ENCODE measurements around the gene C14orf180. TPM values are rescaled to one million over a fixed set of nuclear protein-coding genes. Genes with fewer than 3 reads are reported as not detected.

Gene C14orf180
- total and polyA plus RNA-seq, 2 of the 8 experiments (the other 6 are each of a cell fraction or from before 2014, with no cell fraction given), result not detected

DNA sequence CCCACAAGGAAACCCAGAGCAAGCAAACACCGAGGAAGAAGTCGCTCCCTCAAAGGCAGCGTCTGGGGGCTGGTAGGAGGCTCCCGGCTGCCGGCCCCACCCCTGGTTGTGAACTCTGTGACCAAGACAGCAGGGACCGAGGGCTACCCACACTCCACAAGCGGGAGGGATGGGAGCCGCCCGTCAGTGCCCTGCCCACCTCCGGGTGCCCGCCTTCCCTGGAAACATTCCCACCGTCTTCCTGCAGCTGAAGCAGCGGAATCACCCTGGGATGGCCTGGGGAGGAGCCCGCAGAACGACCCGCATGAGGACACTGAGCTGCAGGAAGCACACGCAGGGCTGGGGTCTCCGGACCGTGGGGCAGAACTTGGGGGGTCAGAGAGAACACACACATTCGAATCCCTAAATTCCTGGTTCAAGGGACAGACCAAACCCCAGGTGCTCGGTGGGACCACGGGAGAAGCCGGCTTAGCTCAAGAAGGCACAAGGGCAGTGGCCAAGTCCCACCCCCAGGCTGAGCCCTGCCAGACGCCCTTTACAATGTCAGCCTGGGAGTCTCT lies 33.5 kb upstream of the C14orf180 start:
- Histone ChIP-seq H3K18ac (ENCODE audit: extremely low read depth, low read length) (no peak overlapping the region), H2AFZ (ENCODE audit: low read length) (no peak overlapping the region), H3K4me3 (ENCODE audit: extremely low read depth in 1 of 4, insufficient read depth in 2 of 4, low read depth in 3 of 4, low read length in 4 of 4) (no peak overlapping the region), H3K79me1 (ENCODE audit: low read depth, low read length) (no peaks in the 10 kb centered on the region), H2BK5ac (ENCODE audit: low read depth, low read length) (no peak overlapping the region), H2BK20ac (ENCODE audit: low read length) (no peak overlapping the region), H4K91ac (replicated peaks; ENCODE audit: insufficient read length, low read length) (no peak overlapping the region), H2BK15ac (ENCODE audit: low read length) (no peak overlapping the region), H3K27me3 (replicated peaks in 1 of 4; ENCODE audit: control insufficient read depth in 3 of 4, extremely low read depth in 1 of 4, insufficient read depth in 3 of 4, low read length in 3 of 4) (no peaks in the 10 kb centered on the region; a peak in 1 of 7 replicates), H3K14ac (ENCODE audit: insufficient read length) (no peak overlapping the region), H4K8ac (ENCODE audit: extremely low read depth, insufficient read depth, low read length) (no peak overlapping the region), H3K9ac (replicated peaks in 1 of 4; ENCODE audit: extremely low read depth in 1 of 4, low read depth in 3 of 4, low read length in 3 of 4) (no peak overlapping the region), H3K23me2 (ENCODE audit: low read depth, low read length) (peaks cover 2% of the 10 kb centered on the region; the same call in 1 of the 2 replicates), H3K27ac (ENCODE audit: low read depth, low read length) (no peak overlapping the region), H2BK120ac (replicated peaks; ENCODE audit: low read depth, low read length) (no peak overlapping the region), H3K4ac (replicated peaks; ENCODE audit: insufficient read length, low read depth, low read length) (no peak overlapping the region), H3K4me2 (ENCODE audit: insufficient read depth in 1 of 2, low read depth in 2 of 2, low read length in 2 of 2) (no peak overlapping the region), H4K5ac (ENCODE audit: insufficient read length, low read depth, low read length) (no peak overlapping the region), H3K9me3 (ENCODE audit: insufficient read depth in 2 of 2, low read depth in 1 of 2, low read length in 1 of 2) (no peaks in the 10 kb centered on the region), H2BK12ac (ENCODE audit: low read depth, low read length) (no peak overlapping the region), H4K20me1 (replicated peaks in 1 of 2; ENCODE audit: control insufficient read depth in 1 of 2, insufficient read depth in 2 of 2, low read length in 2 of 2) (peaks cover 0 to 3% of the 10 kb centered on the region in 2 experiments), H3K56ac (replicated peaks; ENCODE audit: insufficient read length, low read depth, low read length) (no peak overlapping the region), H3K4me1 (replicated peaks in 1 of 4; ENCODE audit: control insufficient read depth in 3 of 4, insufficient read depth in 4 of 4, low read length in 3 of 4) (peaks cover 0 to 3% (median 1%) of the 10 kb centered on the region in 4 experiments; a peak in 3 of 7 replicates), H2AK5ac (ENCODE audit: low read depth, low read length) (no peak overlapping the region), H3K23ac (ENCODE audit: insufficient read length) (no peak overlapping the region), H3K79me2 (ENCODE audit: control insufficient read depth in 1 of 2, insufficient read depth in 2 of 2, low read length in 2 of 2) (no peaks in the 10 kb centered on the region), H3K36me3 (ENCODE audit: control insufficient read depth in 2 of 4, insufficient read depth in 4 of 4, low read length in 3 of 4) (no peaks in the 10 kb centered on the region)
- CTCF ChIA-PET (ENCODE audit: partially characterized antibody), result interaction anchor here (0.8 to 1.3 kb wide), 4 partner anchors 9 to 468 kb away, joined by 3 to 4 read pairs (median 4); no protein-coding TSS in a partner anchor
- DNase-seq (ENCODE audit: low read depth in 1 of 2, low spot score in 2 of 2) (peak in 1 of 2 experiments; percentile 43), FAIRE-seq (no peak)
- WGBS, 2 experiments (ENCODE audit: extremely low coverage in 1 of 2, insufficient coverage in 1 of 2, insufficient read length in 1 of 2, insufficient replicate concordance in 2 of 2, low coverage in 1 of 2, low lambda C conversion rate in 2 of 2, missing lambda C conversion rate in 1 of 2), result 92% methylated on average over 17 of the region's 24 CpGs; no CpG with 5 or more reads in 1 of the 2 experiments
- POLR2A ChIA-PET (ENCODE audit: partially characterized antibody), result no interaction called here
- no peak for TF ChIP-seq GABPA (IDR thresholded peaks at IDR 0.05; ENCODE audit: borderline replicate concordance, insufficient read depth, low read length)
